BLaER1 (cell line): ENCODE results near the gene ALOX5.

Source experiments
- H3K27ac ChIP-seq: shearing (Covaris generic); formaldehyde crosslinking; 2 replicates; pipeline ENCODE4 v1.8.1; 2022
- H3K27me3 ChIP-seq: shearing (Covaris generic); formaldehyde crosslinking; 2 replicates; pipeline ENCODE4 v1.8.1; 2022
- H3K36me3 ChIP-seq: shearing (Covaris generic); formaldehyde crosslinking; 2 replicates; pipeline ENCODE4 v1.8.1; 2022
- H3K4me1 ChIP-seq: shearing (Covaris generic); formaldehyde crosslinking; 2 replicates; pipeline ENCODE4 v1.8.1; 2022
- H3K4me2 ChIP-seq: shearing (Covaris generic); formaldehyde crosslinking; 2 replicates; pipeline ENCODE4 v1.8.1; 2022
- H3K4me3 ChIP-seq: shearing (Covaris generic); formaldehyde crosslinking; 2 replicates; pipeline ENCODE4 v1.8.1; 2022
- H3K9ac ChIP-seq: shearing (Covaris generic); formaldehyde crosslinking; 2 replicates; pipeline ENCODE4 v1.8.1; 2022
- H3K9me3 ChIP-seq: shearing (Covaris generic); formaldehyde crosslinking; 2 replicates; pipeline ENCODE4 v1.8.1; 2022
- H4K20me1 ChIP-seq: shearing (Covaris generic); formaldehyde crosslinking; 2 replicates; pipeline ENCODE4 v1.8.1; 2022
- Cebpa-rat ChIP-seq: shearing (Covaris generic); IDR thresholded peaks from 2 replicates; pipeline ENCODE4 v1.8.1; 2022

Gene ALOX5

GRCh38 chr10:45456822-45457221 is 82.8 kb downstream of the ALOX5 start:
- no peaks in the 10 kb centered on the region for H3K9me3 ChIP-seq
- H3K27me3 ChIP-seq, result no peaks in the 10 kb centered on the region
- H3K9ac ChIP-seq, result no peak overlapping the region
- peaks cover 45% of the 10 kb centered on the region for H3K36me3 ChIP-seq
- peaks cover 30% of the 10 kb centered on the region for H3K4me1 ChIP-seq
- H3K27ac ChIP-seq, result 0 out of 2 replicates have a peak overlapping the region, but pooled peaks have one; percentile 33
- H3K4me3 ChIP-seq, result no peak overlapping the region
- H4K20me1 ChIP-seq, result no peaks in the 10 kb centered on the region
- TF ChIP-seq Cebpa-rat, result no peak
- H3K4me2 ChIP-seq, result no peak overlapping the region

DNA sequence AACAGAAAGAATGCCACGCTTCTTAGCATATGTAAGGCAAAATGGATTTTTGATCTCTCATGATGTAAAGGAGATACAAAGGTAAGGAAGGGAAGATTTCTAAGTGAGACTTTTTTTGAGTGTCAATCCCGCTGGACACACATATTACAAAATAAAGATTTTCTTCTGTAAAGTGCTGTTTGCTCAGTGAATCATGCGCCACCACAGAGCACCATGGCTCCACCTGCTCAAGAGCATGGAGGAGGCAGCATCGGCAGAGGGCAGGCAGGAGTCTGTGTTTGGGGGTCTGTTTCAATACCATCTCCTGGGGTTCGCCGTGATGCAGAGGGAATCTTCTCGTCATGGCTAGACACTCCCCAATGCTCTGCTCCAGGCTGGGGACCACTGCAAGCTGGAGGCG is 83.5 kb downstream of the ALOX5 start:
- Histone ChIP-seq H3K4me2 (no peak overlapping the region), H3K9me3 (no peaks in the 10 kb centered on the region), H3K4me3 (no peak overlapping the region), H3K36me3 (peaks cover 45% of the 10 kb centered on the region), H3K27me3 (no peaks in the 10 kb centered on the region), H3K4me1 (peaks cover 37% of the 10 kb centered on the region), H3K27ac (no peak overlapping the region), H4K20me1 (no peaks in the 10 kb centered on the region), H3K9ac (no peak overlapping the region)
- TF ChIP-seq Cebpa-rat, result no peak

GRCh38 chr10:45460235-45460878 is 86.3 kb downstream of the ALOX5 start:
- H4K20me1 ChIP-seq, result no peaks in the 10 kb centered on the region
- H3K36me3 ChIP-seq, result peaks cover 47% of the 10 kb centered on the region
- peak overlapping the region; percentile 30; the same call in 1 of the 2 replicates for H3K9ac ChIP-seq
- peak overlapping the region; percentile 84 for H3K4me2 ChIP-seq
- H3K9me3 ChIP-seq, result no peaks in the 10 kb centered on the region
- H3K4me3 ChIP-seq, result no peak overlapping the region
- TF ChIP-seq Cebpa-rat, result no peak
- H3K4me1 ChIP-seq, result peaks cover 55% of the 10 kb centered on the region
- H3K27me3 ChIP-seq, result no peaks in the 10 kb centered on the region
- peak overlapping the region; percentile 71 for H3K27ac ChIP-seq

GRCh38 chr10:45461034-45461433 is 87.0 kb downstream of the ALOX5 start:
- Histone ChIP-seq H3K9ac (peak overlapping the region; percentile 30; the same call in 1 of the 2 replicates), H3K9me3 (no peaks in the 10 kb centered on the region), H3K4me3 (no peak overlapping the region), H3K27me3 (no peaks in the 10 kb centered on the region), H4K20me1 (no peaks in the 10 kb centered on the region), H3K27ac (peak overlapping the region; percentile 71), H3K36me3 (peaks cover 40% of the 10 kb centered on the region), H3K4me2 (peak overlapping the region; percentile 84), H3K4me1 (peaks cover 56% of the 10 kb centered on the region)
- no peak for TF ChIP-seq Cebpa-rat

DNA sequence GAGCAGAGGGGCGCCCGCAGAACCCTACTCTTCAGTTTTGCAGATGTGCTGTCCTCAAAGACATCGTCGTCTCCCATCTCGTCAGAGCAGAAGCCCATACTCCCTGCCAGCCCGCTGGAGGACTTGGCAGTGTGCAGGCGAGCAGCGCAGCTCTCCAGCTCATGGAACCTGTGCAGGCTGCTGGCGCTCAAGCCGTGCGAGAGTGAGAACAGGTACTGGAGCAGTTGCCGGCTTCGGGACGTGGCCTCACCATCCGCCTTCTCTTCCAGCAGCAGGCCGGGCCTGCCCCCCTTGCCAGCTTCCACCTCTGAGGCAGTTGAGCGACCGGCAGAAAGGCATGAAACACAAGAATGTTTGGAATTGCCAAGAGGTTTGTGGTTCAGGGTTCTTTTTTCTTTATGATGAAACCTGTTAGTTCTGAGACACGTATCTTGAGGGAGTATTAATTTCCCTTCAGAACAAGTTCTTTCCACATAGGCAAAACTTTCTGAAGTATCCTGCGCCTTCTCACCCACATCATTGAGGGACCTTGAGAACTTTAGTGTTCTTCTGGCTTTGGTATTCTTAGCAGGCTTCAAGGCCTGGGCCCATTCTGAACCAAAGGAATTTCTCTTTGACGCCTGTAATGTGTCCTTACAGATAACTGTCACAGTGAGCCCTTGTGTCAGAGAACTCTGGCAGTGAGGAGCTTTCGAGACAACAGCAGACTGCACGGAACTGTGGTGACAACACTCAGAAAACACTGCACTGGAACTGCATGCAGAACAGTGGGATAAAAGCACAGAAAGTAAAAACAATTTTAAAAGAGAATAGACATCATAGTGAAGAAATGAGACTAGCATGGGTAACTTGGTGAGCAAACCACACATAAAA is 89.5 kb downstream of the ALOX5 start:
- H3K4me2 ChIP-seq, result peak overlapping the region; percentile 84
- H3K9me3 ChIP-seq, result no peaks in the 10 kb centered on the region
- H3K27ac ChIP-seq, result peak overlapping the region; percentile 64
- no peaks in the 10 kb centered on the region for H3K27me3 ChIP-seq
- no peak for TF ChIP-seq Cebpa-rat
- H3K4me3 ChIP-seq, result 0 out of 2 replicates have a peak overlapping the region, but pooled peaks have one; percentile 6
- peaks cover 56% of the 10 kb centered on the region for H3K4me1 ChIP-seq
- H3K9ac ChIP-seq, result peak overlapping the region; percentile 34; the same call in 1 of the 2 replicates
- no peaks in the 10 kb centered on the region for H4K20me1 ChIP-seq
- peaks cover 17% of the 10 kb centered on the region for H3K36me3 ChIP-seq

- H3K27ac ChIP-seq, result peak overlapping the region; percentile 29; the same call in 1 of the 2 replicates
- H3K27me3 ChIP-seq, result no peaks in the 10 kb centered on the region
- TF ChIP-seq Cebpa-rat, result no peak
- H3K4me1 ChIP-seq, result peaks cover 52% of the 10 kb centered on the region
- 0 out of 2 replicates have a peak, but pooled peaks cover 5% of the 10 kb centered on the region for H3K36me3 ChIP-seq
- no peaks in the 10 kb centered on the region for H4K20me1 ChIP-seq
- H3K9me3 ChIP-seq, result no peaks in the 10 kb centered on the region
- H3K4me2 ChIP-seq, result peak overlapping the region; percentile 44; the same call in 1 of the 2 replicates
- H3K4me3 ChIP-seq, result no peak overlapping the region
- peak overlapping the region; percentile 18; the same call in 1 of the 2 replicates for H3K9ac ChIP-seq
Observed at GRCh38 chr10:45464958-45465567, 91.0 kb downstream of the ALOX5 start.

DNA sequence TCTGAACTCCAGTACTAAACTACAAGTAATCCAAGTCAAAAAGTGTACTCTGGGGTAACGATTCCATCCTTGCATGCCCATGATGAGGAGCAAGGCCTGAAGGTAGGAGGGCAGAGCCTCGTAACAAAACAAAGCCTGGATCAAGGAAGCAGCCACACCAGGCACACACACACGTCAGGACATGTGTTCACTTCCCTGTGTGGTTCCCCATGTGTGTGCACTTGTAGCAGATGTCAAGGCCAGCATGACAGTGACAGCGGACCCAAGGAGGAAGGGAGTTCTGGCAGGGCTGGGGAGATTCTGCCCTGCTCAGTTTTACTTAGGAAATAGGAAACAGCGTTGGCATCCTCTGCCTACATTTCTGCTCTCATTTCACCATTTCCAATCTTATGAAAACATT is 92.8 kb downstream of the ALOX5 start:
- Histone ChIP-seq H3K4me2 (no peak overlapping the region), H4K20me1 (no peaks in the 10 kb centered on the region), H3K9me3 (no peaks in the 10 kb centered on the region), H3K9ac (no peak overlapping the region), H3K27ac (0 out of 2 replicates have a peak overlapping the region, but pooled peaks have one; percentile 3), H3K4me1 (peaks cover 46% of the 10 kb centered on the region), H3K27me3 (no peaks in the 10 kb centered on the region), H3K36me3 (0 out of 2 replicates have a peak, but pooled peaks cover 5% of the 10 kb centered on the region), H3K4me3 (no peak overlapping the region)
- TF ChIP-seq Cebpa-rat, result no peak

- no peaks in the 10 kb centered on the region for H4K20me1 ChIP-seq
- no peak for TF ChIP-seq Cebpa-rat
- H3K9me3 ChIP-seq, result no peaks in the 10 kb centered on the region
- no peak overlapping the region for H3K4me2 ChIP-seq
- H3K27me3 ChIP-seq, result no peaks in the 10 kb centered on the region
- 0 out of 2 replicates have a peak, but pooled peaks cover 5% of the 10 kb centered on the region for H3K36me3 ChIP-seq
- no peak overlapping the region for H3K27ac ChIP-seq
- peaks cover 33% of the 10 kb centered on the region for H3K4me1 ChIP-seq
- no peak overlapping the region for H3K4me3 ChIP-seq
- H3K9ac ChIP-seq, result no peak overlapping the region
Observed at GRCh38 chr10:45468079-45468478, 94.1 kb downstream of the ALOX5 start.

- H3K4me3 ChIP-seq, result no peak overlapping the region
- H3K27me3 ChIP-seq, result no peaks in the 10 kb centered on the region
- no peak overlapping the region for H3K9ac ChIP-seq
- H3K27ac ChIP-seq, result peak overlapping the region; percentile 42
- peak overlapping the region; percentile 60 for H3K4me2 ChIP-seq
- H3K4me1 ChIP-seq, result peaks cover 23% of the 10 kb centered on the region
- H3K36me3 ChIP-seq, result peaks cover 4% of the 10 kb centered on the region; the same call in 1 of the 2 replicates
- no peak for TF ChIP-seq Cebpa-rat
- H3K9me3 ChIP-seq, result peaks cover 5% of the 10 kb centered on the region
- no peaks in the 10 kb centered on the region for H4K20me1 ChIP-seq
Observed at GRCh38 chr10:45470098-45471012, 96.3 kb downstream of the ALOX5 start.
